ENCODE measurements around the gene LAMC2.

GRCh38 chr1:183251959-183252450, 65.9 kb downstream of the LAMC2 start:
- TF ChIP-seq EZH2phosphoT487 (conservative IDR thresholded peaks at IDR 0.05; ENCODE audit: low read length), result no peak
- TF ChIP-seq CTCF (IDR thresholded peaks at IDR 0.05; ENCODE audit: insufficient read depth, low read length, poor library complexity, severe bottlenecking), result no peak

All from SU-DHL-6 (cell line).